Endothelial cell of umbilical vein (primary cell): ENCODE measurements around the gene FBLN2. TPM values are rescaled to one million over a fixed set of nuclear protein-coding genes. Genes with fewer than 3 reads are reported as not detected.

Experiments used
- BruUV-seq: library from RNA; stranded (reverse); fragments of 400-500 nt; replicated peaks from 2 replicates; lab custom pipeline; 2021; lab: Mats Ljungman, UMichigan
- CTCF ChIA-PET: fragments of 300-600, 350-600 bp; sonication (Branson Sonifier 250); formaldehyde crosslinking; loops from one replicate; lab custom pipeline; 2021; ENCODE audit warnings: antibody characterized with exemption, inconsistent platforms; lab: Charles Lee
- POLR2A ChIA-PET: fragments of 300-600, 350-600 bp; sonication (Branson Sonifier 250); formaldehyde crosslinking; loops from one replicate; lab custom pipeline; 2021; ENCODE audit warnings: antibody characterized with exemption, inconsistent platforms; lab: Charles Lee
- DNase-seq: peaks from one replicate; pipeline ENCODE4 v3.0.0-alpha.2; 2011; ENCODE audit warnings: low read depth, low spot score
- FAIRE-seq: peaks from 2 replicates; lab custom pipeline; 2011; peaks lifted over from hg19 to GRCh38; lab: Jason Lieb, UNC
- H2AFZ ChIP-seq: 2 replicates; pipeline ENCODE4 v1.6.0; 2012; ENCODE audit warnings: low read depth, low read length, control low read depth, inconsistent platforms
- H3K27ac ChIP-seq: 2 replicates; pipeline ENCODE4 v1.5.1; 2011; ENCODE audit warnings: low read depth, mild to moderate bottlenecking, control low read depth, low read length, moderate library complexity; ENCODE audit not compliant: insufficient read depth
- H3K27me3 ChIP-seq, 2 experiments: 2 replicates each; pipeline versions ENCODE4 v1.6.0 to v1.6.1; 2011; ENCODE audit warnings: low read length in 2 of 2, mixed read lengths in 1 of 2; ENCODE audit not compliant: control insufficient read depth in 2 of 2, insufficient read depth in 2 of 2
- H3K36me3 ChIP-seq, 2 experiments: 2 replicates in 1 of 2; 3 replicates in 1 of 2; pipeline ENCODE4 v1.5.1; 2011; ENCODE audit warnings: low read length in 2 of 2, mild to moderate bottlenecking in 1 of 2, moderate library complexity in 1 of 2; ENCODE audit not compliant: control insufficient read depth in 2 of 2, insufficient read depth in 2 of 2; ENCODE audit errors: extremely low read depth in 1 of 2
- H3K4me1 ChIP-seq: 3 replicates; pipeline ENCODE4 v1.5.1; 2011; ENCODE audit warnings: mild to moderate bottlenecking, low read length; ENCODE audit not compliant: control insufficient read depth, insufficient read depth; ENCODE audit errors: extremely low read depth
- H3K4me2 ChIP-seq: 2 replicates; pipeline ENCODE4 v1.6.1; 2011; ENCODE audit warnings: low read length, control low read depth, mixed read lengths; ENCODE audit not compliant: insufficient read depth
- H3K4me3 ChIP-seq, 3 experiments: fragments of 200-600 bp in 1 of 3; sonication (generic), shearing (Covaris generic) in 1 of 3; replicated peaks in 1 of 3; 2 replicates each; pipeline ENCODE4 v1.5.1; 2011 to 2016; ENCODE audit warnings: control low read depth in 3 of 3, low read length in 3 of 3, mild to moderate bottlenecking in 2 of 3, inconsistent platforms in 1 of 3, low read depth in 1 of 3, moderate library complexity in 1 of 3; ENCODE audit not compliant: insufficient read depth in 1 of 3
- H3K79me2 ChIP-seq: 2 replicates; pipeline ENCODE4 v1.6.0; 2012; ENCODE audit warnings: low read length, inconsistent platforms; ENCODE audit not compliant: control insufficient read depth, insufficient read depth
- H3K9ac ChIP-seq: replicated peaks from 2 replicates; pipeline ENCODE3; 2011; ENCODE audit warnings: low read length, control low read depth; ENCODE audit not compliant: insufficient read depth; ENCODE audit errors: extremely low read depth
- H3K9me1 ChIP-seq: replicated peaks from 3 replicates; pipeline ENCODE4 v1.6.0; 2011; ENCODE audit warnings: mild to moderate bottlenecking, low read length; ENCODE audit not compliant: control insufficient read depth, insufficient read depth; ENCODE audit errors: extremely low read depth
- H3K9me3 ChIP-seq: replicated peaks from 2 replicates; pipeline ENCODE4 v1.5.1; 2012; ENCODE audit warnings: low read length, inconsistent platforms; ENCODE audit not compliant: control insufficient read depth, insufficient read depth
- H4K20me1 ChIP-seq: replicated peaks from 2 replicates; pipeline ENCODE3; 2011; ENCODE audit warnings: mild to moderate bottlenecking, low read length; ENCODE audit not compliant: control insufficient read depth, insufficient read depth; ENCODE audit errors: extremely low read depth
- CTCF ChIP-seq, 2 donors: IDR thresholded peaks; 1 replicate in 1 of 2; 2 replicates in 1 of 2; pipeline ENCODE4 v1.5.1; 2011; ENCODE audit warnings: low read length in 2 of 2, mild to moderate bottlenecking in 2 of 2, moderate library complexity in 2 of 2, control low read depth in 1 of 2, inconsistent platforms in 1 of 2, low read depth in 1 of 2; ENCODE audit not compliant: insufficient read depth in 1 of 2; ENCODE audit errors: extremely low read depth in 1 of 2
- EZH2 ChIP-seq: IDR thresholded peaks from 2 replicates; pipeline ENCODE4 v1.6.1; 2012; ENCODE audit warnings: borderline replicate concordance, low read depth, mild to moderate bottlenecking, moderate library complexity, low read length, inconsistent platforms; ENCODE audit not compliant: severe bottlenecking
- FOS ChIP-seq: IDR thresholded peaks from 2 replicates; pipeline ENCODE4 v1.6.1; 2011; ENCODE audit warnings: mild to moderate bottlenecking, low read length, moderate library complexity, borderline replicate concordance; ENCODE audit not compliant: insufficient read depth
- GATA2 ChIP-seq: IDR thresholded peaks from 2 replicates; pipeline ENCODE4 v1.7.0; 2011; ENCODE audit warnings: low read depth, mild to moderate bottlenecking, moderate library complexity, mixed read lengths, low read length; ENCODE audit not compliant: insufficient read length, insufficient read depth
- JUN ChIP-seq: IDR thresholded peaks from 2 replicates; pipeline ENCODE4 v1.6.1; 2011; ENCODE audit warnings: borderline replicate concordance, low read depth; ENCODE audit not compliant: insufficient read length, insufficient read depth
- MAX ChIP-seq: IDR thresholded peaks from 2 replicates; pipeline ENCODE4 v1.6.1; 2011; ENCODE audit not compliant: insufficient read depth, insufficient read length
- MYC ChIP-seq: IDR thresholded peaks from one replicate; pipeline ENCODE4 v1.6.1; 2011; ENCODE audit warnings: mild to moderate bottlenecking, low read depth, low read length
- POLR2A ChIP-seq: IDR thresholded peaks from 2 replicates; pipeline ENCODE4 v1.6.1; 2012; ENCODE audit warnings: low read depth, mild to moderate bottlenecking, control low read depth, low read length
- POLR2AphosphoS5 ChIP-seq: IDR thresholded peaks from 2 replicates; pipeline ENCODE4 v1.6.1; 2012; ENCODE audit warnings: low read depth, mild to moderate bottlenecking, control low read depth, low read length, moderate library complexity; ENCODE audit not compliant: insufficient read depth
- dilution Hi-C: fragments of 300-500 bp; cut with MboI; formaldehyde crosslinking; loops from one replicate; pipeline ENCODE4 v1.15.0; 2019; ENCODE audit warnings: low sequenced_read_pairs; ENCODE audit not compliant: extremely low pct_ligation_motif_present
- intact Hi-C: fragments of 100-400 bp; cut with micrococcal nuclease; formaldehyde crosslinking; loops from one replicate; pipeline ENCODE4 v1.10.0; 2022
- polyA plus RNA-seq, 4 experiments: library from polyadenylated mRNA; depleted of rRNA in 3 of 4; stranded (reverse) in 3 of 4; unstranded in 1 of 4; fragments of >200 nt; gene quantifications; 2 replicates each; pipeline versions ENCODE4 v1.2.1 to v1.2.3, GENCODE V29; 2011 to 2012; ENCODE audit warnings: missing spikeins in 1 of 4
- total RNA-seq: library from RNA; stranded (reverse); gene quantifications from 2 replicates; pipeline ENCODE4 v1.2.3, GENCODE V29; 2021

FBLN2 gene
- total and polyA plus RNA-seq, 2 donors (not counting 3 experiments of a cell fraction or from before 2014, with no cell fraction given) = 1.4 to 1.9 TPM

GRCh38 chr3:13506239-13506638 lies 42.7 kb upstream of the FBLN2 start:
- H3K27ac ChIP-seq = no peak overlapping the region
- H3K9ac ChIP-seq = no peak overlapping the region
- no peaks in the 10 kb centered on the region for H4K20me1 ChIP-seq
- H3K79me2 ChIP-seq = no peaks in the 10 kb centered on the region
- DNase-seq (no peak), FAIRE-seq (no peak)
- no peaks in the 10 kb centered on the region for H3K9me3 ChIP-seq
- intact Hi-C loops (no loop called here), dilution Hi-C loops (no loop called here)
- H3K4me2 ChIP-seq = no peak overlapping the region
- BruUV-seq = no TSS peak
- H3K9me1 ChIP-seq = no peaks in the 10 kb centered on the region
- ChIA-PET POLR2A (no interaction called here), CTCF (interaction anchor here (1.1 to 3.0 kb wide), 3 partner anchors 10 to 143 kb away, joined by 3 to 27 read pairs (median 15); no protein-coding TSS in a partner anchor)
- H3K27me3 ChIP-seq = no peaks in the 10 kb centered on the region
- no peaks in the 10 kb centered on the region for H3K4me1 ChIP-seq
- no peak overlapping the region for H2AFZ ChIP-seq
- H3K4me3 ChIP-seq = no peak overlapping the region
- TF ChIP-seq MAX (no peak), FOS (no peak), GATA2 (no peak), CTCF (IDR thresholded peaks at IDR 0.05; ENCODE audit: extremely low read depth in 1 of 2, insufficient read depth in 1 of 2, low read depth in 1 of 2, low read length in 2 of 2) (no peak), JUN (no peak), POLR2A (no peak), EZH2 (no peak), MYC (no peak), POLR2AphosphoS5 (no peak)
- no peaks in the 10 kb centered on the region for H3K36me3 ChIP-seq
